Measurements from ENCODE around the gene BEST1.

Gene BEST1

DNA sequence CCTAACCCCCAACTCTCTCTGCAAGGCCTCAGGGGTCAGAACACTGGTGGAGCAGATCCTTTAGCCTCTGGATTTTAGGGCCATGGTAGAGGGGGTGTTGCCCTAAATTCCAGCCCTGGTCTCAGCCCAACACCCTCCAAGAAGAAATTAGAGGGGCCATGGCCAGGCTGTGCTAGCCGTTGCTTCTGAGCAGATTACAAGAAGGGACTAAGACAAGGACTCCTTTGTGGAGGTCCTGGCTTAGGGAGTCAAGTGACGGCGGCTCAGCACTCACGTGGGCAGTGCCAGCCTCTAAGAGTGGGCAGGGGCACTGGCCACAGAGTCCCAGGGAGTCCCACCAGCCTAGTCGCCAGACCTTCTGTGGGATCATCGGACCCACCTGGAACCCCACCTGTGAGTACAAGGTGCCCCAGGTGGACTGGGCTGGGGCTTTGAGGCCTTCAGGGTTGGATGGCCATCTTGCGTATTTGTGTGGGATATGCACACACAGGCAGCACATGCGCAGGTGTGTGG lies at the start of gene BEST1:
TSS of gene BEST1 (plus strand) at position 317 of the 513 bp plus-strand sequence. CDS start 1,456 bp downstream, outside the sequence.
- DNase-seq (ENCODE audit: low spot score), result no peak

DNA sequence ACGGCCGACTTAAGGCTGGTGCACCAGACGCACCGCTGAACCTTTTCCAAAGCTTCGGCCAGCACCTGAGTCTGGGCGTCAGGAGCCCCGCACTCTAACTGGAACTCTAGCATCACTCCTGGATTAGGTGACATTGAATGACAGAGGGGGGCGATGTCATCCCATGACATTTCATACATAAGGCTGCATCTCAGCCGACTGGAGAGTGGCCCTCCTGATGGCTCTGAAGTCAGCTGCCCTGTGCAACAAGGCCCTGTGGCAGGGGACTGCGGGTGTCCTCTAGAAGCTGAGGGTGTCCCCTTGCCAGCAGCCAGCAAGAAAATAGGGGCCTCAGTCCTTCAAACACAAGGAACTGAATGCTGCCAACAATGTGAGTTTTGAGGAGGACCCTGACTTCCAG lies 48.8 kb upstream of the BEST1 start:
- no peak for DNase-seq (ENCODE audit: low spot score)

DNA sequence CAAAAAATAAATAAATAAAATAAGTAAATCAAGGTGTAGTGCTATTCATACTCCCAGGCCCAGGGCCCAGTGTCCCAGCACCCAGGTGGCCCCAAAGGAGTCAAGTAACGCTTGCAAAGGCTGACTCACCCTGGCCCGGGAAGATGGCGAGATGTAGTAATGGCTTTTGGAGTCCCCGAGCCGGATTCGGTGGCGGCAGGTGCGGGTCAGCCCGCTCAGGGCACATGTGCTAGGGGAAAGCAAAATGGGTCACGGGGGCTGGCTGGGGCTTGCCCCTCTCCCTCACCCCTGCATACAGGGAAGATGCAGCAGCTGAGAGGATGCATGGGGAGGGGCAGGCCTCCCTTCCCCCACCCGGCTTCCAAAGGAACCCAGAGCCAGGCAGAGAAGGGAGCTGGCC lies 47.8 kb upstream of the BEST1 start:
- DNase-seq (ENCODE audit: low spot score), result no peak

DNA sequence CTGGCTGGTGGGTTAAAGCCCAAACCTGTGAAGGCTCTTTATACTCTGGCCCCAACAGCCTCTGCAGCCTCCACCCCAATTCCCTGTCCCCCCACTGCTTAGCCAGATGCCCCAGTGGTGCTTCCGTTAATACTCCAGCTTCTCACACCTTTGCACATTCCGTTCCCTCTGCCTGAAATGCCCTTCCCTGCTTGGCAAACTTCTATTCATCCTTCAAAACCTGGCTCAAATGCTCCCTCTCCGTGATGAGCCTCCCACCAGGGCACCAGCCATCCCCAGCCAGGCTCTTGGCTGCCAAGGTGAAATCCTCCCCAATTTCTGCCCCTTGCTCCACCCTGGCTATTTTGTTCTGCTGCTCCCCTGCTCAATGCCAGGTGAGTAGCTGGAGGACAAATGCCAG lies 46.3 kb upstream of the BEST1 start:
- DNase-seq (ENCODE audit: low spot score), result no peak

DNA sequence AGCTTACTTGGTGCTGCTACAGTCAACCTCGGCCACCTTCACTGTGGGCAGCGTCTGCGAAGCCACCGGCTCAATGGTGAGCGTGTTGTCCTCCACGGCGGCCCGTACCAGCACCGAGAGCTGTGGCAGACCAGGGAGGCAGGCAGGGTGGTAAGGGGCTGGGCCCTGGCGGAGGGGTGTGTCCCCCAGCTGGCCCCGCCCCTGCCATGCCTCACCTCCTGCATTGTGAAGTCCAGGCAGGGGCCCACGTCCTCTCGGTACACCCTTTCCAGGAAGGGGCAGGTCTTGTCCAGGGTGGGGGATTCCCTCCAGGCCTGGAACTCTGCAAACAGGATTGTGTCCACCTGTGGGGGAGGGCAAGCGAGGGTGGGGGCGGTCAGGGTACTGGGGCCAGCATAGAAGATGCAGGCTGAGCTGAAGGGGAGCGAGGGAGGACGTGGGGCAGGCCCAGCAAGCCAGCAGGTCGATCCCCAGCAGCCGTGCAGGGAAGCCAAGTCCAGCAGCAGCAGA lies 45.6 kb upstream of the BEST1 start:
- no peak for DNase-seq (ENCODE audit: low spot score)

DNA sequence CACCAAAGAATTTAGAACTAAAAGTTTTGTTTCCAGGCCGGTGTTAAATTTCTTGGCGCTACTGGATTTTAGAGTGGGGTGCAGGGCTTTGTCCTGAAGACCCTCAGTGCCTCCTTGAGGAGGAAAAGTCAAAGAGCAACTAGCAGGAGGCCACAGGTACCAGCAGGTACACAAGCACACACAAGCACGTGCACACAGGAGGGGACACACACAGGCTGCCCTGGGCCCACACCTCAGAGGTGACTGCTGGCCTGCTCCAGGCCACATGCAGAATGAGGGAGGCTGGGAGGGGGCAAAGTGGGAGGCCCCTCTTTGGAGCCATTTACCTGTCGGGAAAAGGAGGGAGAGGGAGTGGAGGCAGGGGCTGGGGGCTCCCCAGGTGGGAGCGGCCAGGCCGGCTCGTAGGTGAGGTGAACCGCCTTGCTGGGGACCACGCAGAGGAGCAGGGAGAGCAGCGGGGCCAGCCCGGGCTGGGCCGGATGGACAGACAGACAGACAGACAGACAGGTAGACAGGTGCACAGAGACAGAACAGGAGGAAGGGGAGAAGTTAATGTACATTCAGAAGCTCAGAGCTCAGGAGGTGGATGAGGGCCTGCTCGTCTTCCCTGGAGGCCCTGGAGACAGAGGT lies 45.0 kb upstream of the BEST1 start:
- no peak for DNase-seq (ENCODE audit: low spot score)

DNA sequence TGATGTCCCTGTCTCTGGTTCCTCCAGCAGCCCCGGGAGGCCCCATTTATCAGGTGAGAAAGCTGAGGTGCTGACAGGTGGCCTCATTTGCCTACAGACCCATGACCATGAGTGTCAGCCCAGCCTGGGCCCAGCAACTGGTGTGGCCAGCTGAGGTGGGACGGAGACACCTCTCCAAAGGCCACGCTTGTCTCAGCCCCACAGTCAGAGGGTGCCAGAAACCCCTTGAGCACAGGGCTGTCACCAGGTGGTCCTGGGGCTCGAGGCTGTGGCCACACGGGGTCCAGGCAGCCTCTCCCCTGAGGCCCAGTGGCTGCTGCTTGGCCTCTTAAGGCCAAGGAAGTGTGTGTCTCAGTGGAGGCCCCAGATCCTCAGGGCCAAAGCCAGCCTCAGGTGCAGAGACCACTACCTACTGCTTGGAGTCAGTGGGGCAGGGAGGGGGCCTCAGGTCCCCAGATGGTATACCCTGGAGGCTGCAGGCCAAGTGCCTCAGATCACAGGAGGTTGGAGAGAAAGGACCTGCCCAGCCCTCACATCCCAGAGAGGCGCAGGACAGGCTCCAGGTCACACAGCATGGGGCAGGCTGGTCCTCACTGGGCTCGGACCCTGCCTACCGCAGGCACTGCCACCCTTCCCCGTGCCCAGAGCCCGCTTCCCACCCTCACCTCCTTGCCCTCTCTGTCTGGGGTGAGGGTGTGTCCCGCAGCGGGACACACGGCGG lies 44.2 kb upstream of the BEST1 start:
- no peak for DNase-seq (ENCODE audit: low spot score)

DNA sequence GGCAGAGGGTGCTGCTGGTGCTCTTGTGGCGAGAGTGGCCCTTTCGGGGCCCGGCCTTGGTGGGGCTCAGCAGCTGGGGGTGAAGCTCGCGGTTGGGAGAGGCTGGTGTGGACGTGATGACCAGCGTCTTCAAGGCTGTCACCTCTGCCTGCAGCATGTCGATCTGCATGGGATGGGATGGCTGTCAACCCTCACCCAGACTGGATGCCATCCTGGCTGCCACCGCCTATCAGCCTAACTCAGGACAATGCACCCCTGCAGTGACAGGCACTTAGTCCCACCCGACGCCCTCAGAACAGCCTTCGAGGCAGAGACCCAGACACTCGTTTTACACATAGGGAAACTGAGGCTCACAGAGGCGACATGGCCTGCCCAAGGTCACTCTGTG lies 43.6 kb upstream of the BEST1 start:
- DNase-seq (ENCODE audit: low spot score), result no peak

DNA sequence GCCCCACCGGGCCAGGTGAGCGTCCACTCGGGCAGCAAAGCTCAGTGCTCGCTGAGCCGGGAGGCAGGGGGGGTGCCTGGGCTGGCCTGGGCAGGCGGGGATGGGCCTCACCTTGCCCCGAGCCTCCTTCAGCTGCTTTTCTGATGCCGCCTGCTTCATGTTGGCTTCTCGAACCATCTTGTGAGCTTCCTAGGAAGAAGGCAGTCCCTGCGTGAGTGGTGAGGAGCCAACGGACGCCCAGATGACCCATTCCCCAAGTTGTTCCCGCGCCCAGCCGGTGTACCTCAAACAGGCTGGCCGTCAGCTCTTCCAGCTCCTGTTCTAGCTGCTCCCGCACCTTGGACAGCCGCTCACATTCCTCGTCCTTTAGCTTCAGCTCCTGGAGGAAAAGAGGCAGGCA lies 42.9 kb upstream of the BEST1 start:
- DNase-seq (ENCODE audit: low spot score), result no peak

DNA sequence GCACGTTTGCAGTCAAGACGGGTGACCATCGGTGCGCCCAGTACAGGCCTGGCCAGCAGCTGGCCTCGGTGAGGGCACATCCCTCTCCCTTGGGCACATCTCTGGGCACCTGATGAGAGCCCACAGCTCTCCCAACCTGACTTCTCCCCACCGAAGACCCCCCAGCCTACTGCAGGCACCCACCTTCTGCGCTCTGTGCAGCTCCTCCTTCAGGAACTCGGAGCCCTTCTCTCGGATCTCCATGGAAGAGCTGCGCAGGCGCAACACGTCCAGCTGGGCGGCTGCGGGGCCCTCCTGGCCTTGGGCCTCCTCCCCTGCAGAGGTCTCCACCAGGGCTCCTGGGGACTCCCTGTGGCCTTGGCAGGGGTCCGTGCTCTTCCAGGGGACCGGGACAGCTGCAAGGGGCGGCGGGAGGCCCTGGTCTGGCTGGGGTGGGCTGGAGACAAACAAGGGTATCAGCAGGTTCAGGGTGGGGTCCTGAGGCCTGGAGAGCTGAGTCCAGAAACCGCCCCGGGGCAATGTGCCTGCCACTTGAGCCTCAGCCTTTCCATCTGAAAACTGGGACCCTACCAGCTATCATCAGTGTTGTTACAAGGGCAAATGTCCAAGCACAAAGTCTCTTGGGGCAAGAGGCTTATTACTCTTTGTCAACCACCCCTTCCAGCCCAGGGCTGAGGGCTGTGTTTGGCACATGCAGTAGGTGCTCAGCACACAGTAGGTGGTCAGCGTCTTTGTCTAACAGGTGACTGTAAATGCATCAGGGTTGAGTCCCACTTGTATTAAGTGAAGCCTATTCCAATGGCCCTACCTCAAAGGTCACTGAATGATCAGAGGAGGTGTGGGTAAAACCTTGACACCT lies 42.1 kb upstream of the BEST1 start:
- DNase-seq (ENCODE audit: low spot score), result no peak

DNA sequence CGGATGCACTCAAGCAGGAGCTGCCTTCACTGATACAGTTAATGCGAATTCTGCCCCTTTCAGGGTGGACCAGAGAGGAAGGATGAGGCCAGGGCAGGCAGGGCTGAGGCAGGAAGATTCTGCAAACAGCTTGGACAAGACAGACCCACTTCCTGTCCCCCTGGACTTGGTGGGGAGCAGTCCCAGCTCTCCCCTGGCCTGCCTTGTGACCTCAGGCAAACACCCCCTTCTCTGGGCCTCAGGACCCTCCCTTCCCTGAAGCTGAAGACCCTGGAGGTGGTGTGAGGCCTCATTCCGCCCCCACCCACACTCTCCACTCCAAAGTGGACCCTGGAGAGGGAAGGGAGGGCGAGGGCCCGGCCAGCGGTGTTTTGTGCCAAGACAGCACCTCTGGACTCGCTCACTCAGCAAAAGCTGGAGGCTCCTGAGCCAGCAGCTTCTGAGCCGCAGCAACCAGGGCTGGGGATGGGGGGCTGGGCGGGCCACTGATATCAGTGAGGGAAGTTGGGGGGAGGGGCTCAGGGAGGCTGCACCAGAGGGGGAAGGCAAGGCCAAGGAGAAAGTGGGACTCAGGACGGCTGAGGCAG lies 41.3 kb upstream of the BEST1 start:
- DNase-seq (ENCODE audit: low spot score), result no peak

DNA sequence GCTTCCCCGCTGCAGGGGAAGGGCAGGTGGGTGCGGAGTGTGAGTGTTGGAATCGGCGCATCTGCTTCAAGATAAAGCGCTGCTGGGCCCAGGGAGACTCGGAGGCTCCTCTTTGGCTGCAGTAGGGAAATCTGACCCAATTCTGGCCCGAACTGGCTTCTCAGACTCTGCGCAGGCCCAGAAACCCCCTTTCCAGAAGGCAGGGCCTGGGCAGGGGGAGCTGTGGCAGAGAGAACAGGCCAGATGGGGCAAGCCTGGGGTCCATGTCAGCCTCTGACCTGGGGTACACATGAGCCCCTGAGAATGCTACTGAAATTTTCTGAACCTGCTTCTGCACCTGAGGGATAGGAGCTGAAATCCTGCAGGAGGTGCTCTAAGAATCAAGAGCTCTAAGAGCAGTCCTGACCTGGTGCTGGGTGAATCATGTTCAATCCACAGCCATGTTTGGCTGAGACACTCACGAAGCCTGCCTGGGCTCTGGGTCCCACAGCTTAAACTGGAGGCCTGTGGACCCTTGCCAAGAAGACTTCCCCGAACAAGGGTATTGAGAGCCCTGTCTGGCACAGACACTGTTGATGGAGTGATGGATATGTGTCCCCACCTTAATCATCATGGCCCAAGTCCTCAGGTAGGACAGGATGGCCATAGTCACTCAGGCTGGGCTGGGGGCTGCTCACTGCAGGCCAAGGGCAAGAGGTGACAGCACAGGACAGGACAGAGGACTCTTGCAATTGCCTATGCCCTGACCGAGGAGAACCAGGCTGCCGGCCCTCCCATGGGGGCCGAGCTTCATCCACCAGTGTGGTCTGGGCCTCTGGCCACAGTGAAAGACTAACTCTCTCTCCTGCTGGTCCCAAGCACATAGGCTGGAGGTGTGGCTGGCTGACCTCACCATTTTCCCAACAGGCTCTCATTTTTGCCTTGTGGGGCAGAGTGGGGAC lies 39.7 kb upstream of the BEST1 start:
- no peak for DNase-seq (ENCODE audit: low spot score)

DNA sequence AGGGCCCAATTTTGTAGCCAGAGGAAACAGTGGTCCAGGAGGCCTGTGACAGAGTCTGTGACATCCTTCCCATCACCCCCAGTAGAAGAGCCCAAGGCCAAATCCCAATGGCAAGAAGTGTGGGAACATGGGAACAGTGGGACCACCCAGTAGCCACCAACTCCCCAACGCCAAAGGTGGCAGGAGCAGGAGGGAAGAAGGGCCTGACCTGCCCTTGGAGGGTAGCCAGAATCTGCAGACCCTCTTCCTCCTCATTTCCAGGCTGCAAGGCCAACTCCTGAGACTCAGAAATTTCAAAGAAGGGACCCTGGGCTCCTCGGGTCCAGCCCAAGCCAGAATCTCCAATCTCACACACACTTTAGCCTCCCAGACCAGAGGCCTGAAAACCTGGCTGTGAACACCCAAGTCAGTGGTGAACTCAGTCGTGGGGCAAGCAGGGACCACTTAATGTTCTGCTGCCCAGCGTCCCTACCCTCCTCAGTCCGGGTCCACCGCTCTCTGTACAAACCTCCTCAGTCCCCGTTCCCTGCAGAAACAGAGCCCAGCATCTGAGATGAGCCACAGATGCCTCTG lies 38.9 kb upstream of the BEST1 start:
- no peak for DNase-seq (ENCODE audit: low spot score)

DNA sequence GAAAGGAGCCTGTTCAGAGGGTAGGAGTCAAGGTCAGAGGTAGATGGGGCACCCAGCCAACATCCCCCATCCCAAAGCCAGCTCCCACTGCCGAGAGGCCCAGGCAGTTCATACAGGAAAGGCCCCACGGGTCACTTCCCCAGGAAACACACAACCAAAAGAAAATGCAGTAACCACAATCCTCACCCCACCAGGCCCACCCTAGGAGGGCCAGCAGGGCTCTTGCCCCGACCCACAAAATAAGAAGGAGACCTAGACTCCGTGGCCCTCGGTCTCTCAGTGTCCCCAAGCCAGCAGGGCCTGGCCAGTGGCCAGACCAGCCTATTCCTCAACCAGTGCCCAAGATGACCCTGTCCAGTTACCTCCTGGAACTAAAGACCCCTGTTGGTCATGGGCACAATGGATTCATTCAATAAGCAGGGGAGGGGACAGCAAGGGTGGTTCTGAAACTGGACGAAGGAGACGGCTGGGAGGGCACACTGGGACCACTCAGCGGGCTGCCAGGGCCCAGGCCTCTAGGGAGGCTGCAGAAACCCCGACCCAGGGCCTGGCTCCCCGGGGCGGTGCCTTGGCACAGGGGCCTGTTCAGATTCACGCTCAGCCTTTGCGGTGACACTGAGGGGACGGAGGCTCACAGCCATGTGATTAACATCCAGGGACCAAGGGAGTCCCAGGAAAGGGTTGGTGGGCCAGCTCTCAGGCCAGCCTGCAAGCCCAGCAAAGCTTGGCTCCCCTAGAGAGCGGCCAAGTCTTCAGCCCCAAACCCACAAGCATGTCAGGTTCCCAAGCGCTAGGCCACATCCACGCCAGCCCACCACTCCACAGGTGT lies 38.2 kb upstream of the BEST1 start:
- DNase-seq (ENCODE audit: low spot score), result no peak

DNA sequence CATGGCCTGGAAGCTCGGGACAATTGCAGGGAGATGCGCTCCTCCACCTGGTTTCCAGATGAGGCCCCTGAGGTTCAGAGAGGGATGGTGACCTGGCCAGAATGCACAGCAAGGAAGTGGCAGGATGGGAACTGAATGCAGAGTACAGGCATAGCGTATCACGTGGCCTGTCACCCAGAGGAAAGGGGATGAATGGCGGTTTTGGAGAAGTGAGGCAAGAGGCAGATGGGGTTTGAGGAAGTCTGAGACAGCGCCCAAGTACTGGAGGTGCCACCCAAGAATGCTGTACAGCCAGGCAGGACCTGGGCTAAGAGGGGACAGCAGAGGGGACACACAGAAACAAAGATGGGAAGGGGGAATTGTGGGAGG lies 37.6 kb upstream of the BEST1 start:
- DNase-seq (ENCODE audit: low spot score), result no peak

DNA sequence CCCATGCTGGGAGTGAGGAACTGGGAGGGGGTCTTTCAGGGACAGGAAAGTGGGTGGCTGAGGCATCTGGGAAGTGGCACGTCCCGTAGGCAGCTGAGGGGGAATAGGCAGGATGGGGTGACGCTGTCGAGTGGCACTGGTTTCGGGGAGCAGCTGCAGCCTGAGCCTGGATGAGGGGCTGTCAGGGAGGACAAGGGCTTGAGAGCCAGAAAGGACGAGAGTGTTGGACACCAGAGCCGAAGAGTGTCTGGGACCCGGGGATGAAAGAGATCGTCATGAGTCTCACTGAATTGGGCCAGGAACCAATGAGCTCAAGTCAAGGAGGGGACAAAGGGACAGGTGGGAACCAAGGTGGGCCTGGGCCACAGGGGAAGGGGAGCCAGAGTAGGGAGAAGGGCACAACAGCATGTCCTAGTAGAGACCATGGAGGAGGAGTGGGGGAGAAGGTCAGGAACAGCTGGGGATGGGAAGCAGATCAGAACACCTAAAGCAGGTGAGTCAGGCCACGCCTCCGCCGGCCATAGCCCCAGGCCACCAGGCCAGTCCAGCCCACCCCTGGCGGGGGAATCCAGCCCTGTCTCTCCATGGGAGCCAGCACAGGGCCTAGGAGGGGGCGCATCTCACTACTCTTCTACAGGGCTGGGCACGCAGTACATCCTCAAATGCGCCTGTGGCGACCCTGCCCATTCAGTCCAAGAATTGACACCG lies 37.0 kb upstream of the BEST1 start:
- DNase-seq (ENCODE audit: low spot score), result no peak

DNA sequence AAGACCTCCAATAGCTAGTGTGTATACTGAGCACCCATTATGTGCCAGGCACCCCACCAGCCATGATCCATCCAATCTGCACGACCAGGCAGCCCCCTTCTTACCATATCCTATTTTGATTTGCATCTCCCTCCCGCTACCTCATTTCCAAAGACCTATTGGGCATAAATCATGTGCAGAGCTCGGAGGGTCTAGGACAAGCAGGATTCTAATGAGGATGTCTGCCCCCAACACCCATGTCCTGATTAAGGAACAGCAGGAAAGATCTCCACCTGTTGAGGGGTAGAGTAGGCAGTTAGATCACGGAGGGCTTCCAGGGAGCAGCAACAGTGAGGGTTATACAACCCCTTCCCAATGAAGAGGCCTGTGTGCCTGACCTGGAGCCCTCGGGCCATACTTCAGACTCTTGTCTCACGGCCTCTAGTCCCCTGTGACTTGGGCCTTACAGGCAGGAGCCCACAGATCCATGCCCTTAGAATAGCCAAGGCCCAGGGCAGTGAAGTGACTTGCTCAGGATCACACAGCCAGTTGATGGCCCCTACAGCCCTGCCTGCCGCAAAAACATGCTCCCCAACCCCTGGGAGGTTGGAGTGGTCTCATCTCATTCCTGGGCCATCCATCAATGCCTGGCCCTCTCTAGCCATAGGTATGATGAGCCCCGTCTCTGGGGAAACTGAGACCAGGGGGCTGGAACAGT lies 36.3 kb upstream of the BEST1 start:
- no peak for DNase-seq (ENCODE audit: low spot score)

DNA sequence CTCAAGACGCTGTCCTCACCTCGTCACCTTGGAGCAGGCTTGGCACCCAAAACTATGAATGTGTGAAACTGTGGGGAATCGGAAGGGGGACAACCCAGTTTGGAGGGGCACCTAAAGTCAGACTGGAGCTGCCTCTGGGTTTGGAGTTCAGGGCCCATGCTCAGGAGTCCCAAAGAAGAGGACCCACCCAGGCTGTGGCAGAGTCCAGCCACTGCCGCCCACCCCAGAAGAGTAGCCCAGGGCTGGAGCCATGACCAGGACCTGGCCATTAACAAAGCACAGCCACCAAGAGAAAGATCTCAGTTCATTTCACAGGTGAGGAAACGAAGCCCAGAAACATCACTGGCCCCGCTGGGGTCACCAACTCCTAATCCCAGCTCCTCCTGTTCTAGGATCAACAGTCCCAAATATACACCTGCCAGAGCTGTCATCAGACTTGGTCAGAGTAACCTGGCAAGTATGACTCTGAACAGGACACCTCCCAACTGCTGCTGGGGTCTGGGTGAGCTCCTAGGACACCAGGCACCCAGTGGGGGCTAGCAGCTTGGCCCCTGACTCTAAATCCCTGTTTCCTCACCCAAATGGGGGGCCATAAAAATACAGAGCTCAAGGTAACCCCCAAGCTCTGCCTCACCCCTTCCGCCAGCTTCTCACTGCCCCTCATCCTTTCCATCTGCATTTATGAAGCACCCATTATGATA lies 35.5 kb upstream of the BEST1 start:
- DNase-seq (ENCODE audit: low spot score), result no peak

Data from cerebellar cortex (tissue), 1 donor.